Endothelial cell of hepatic sinusoid (primary cell): ENCODE measurements around the gene RXYLT1.
"Not testable (repeated sequence)": the region's sequence is repeated elsewhere in the genome, so short reads cannot be mapped to it uniquely, and the experiment has no call there.

Experiments used
- in situ Hi-C: cut with HindIII; loops from 2 replicates; pipeline ENCODE4 v1.10.0; 2017; ENCODE audit warnings: low sequenced_read_pairs

The RXYLT1 gene

GRCh38 chr12:63779498-63780481, at the start of gene RXYLT1:
Gene RXYLT1, plus strand, starts transcription at chr12:63779909. Its CDS starts 52 bp downstream, at chr12:63779961.
- in situ Hi-C loops: no loop called here

GRCh38 chr12:63732779-63733178, 46.9 kb upstream of the RXYLT1 start:
- in situ Hi-C loops: not testable (repeated sequence)

- in situ Hi-C loops: not testable (repeated sequence)
These were observed 46.1 kb upstream of the RXYLT1 start for GRCh38 chr12:63733585-63733984.

GRCh38 chr12:63740551-63740950, 39.2 kb upstream of the RXYLT1 start:
- in situ Hi-C loops: not testable (repeated sequence)

GRCh38 chr12:63741431-63741830, 38.3 kb upstream of the RXYLT1 start:
- in situ Hi-C loops: not testable (repeated sequence)

GRCh38 chr12:63744110-63744509, 35.6 kb upstream of the RXYLT1 start:
- in situ Hi-C loops: not testable (repeated sequence)

GRCh38 chr12:63746470-63746869, 33.2 kb upstream of the RXYLT1 start:
- in situ Hi-C loops: not testable (repeated sequence)

GRCh38 chr12:63747136-63747535, 32.6 kb upstream of the RXYLT1 start:
- in situ Hi-C loops: not testable (repeated sequence)

GRCh38 chr12:63747553-63747952, 32.2 kb upstream of the RXYLT1 start:
- in situ Hi-C loops: no loop called here

GRCh38 chr12:63752283-63752682, 27.4 kb upstream of the RXYLT1 start:
- in situ Hi-C loops: no loop called here

- in situ Hi-C loops: no loop called here
These were observed 26.9 kb upstream of the RXYLT1 start for GRCh38 chr12:63752841-63753240.

- in situ Hi-C loops: no loop called here
These were observed 26.0 kb upstream of the RXYLT1 start for GRCh38 chr12:63753743-63754142.

GRCh38 chr12:63764481-63764880, 15.2 kb upstream of the RXYLT1 start:
- in situ Hi-C loops: no loop called here

- in situ Hi-C loops: no loop called here
These were observed 13.2 kb upstream of the RXYLT1 start for GRCh38 chr12:63766498-63766897.

- in situ Hi-C loops: no loop called here
These were observed 9.3 kb upstream of the RXYLT1 start for GRCh38 chr12:63770375-63770774.

GRCh38 chr12:63777340-63777739, 2.4 kb upstream of the RXYLT1 start:
- in situ Hi-C loops: no loop called here

- in situ Hi-C loops: no loop called here
These were observed 2.8 kb downstream of the RXYLT1 start for GRCh38 chr12:63782466-63782865.

GRCh38 chr12:63787306-63787705, 7.6 kb downstream of the RXYLT1 start:
- in situ Hi-C loops: no loop called here

- in situ Hi-C loops: no loop called here
These were observed 10.9 kb downstream of the RXYLT1 start for GRCh38 chr12:63790608-63790945.

- in situ Hi-C loops: no loop called here
These were observed 12.6 kb downstream of the RXYLT1 start for GRCh38 chr12:63792338-63792737.

GRCh38 chr12:63795032-63795687, 15.5 kb downstream of the RXYLT1 start:
- in situ Hi-C loops: no loop called here

- in situ Hi-C loops: no loop called here
These were observed 16.2 kb downstream of the RXYLT1 start for GRCh38 chr12:63795944-63796343.
